K562 (cell line): ENCODE data around the gene ACSBG1. TPM values are rescaled to one million over a fixed set of nuclear protein-coding genes. Genes with fewer than 3 reads are reported as not detected.

ENCODE experiments used
- CREB3L1 ChIP-seq: fragments of 450-650 bp; IDR thresholded peaks from 2 replicates; pipeline ENCODE4 v1.6.1; 2014; ENCODE audit warnings: low read depth, mild to moderate bottlenecking, moderate library complexity, borderline replicate concordance
- E2F4 ChIP-seq: sonication (generic); formaldehyde crosslinking; IDR thresholded peaks from 2 replicates; pipeline ENCODE4 v1.8.0; 2022; ENCODE audit warnings: mild to moderate bottlenecking, low read depth, missing genetic modification reagents
- JUN ChIP-seq, 2 experiments: sonication (generic) in 1 of 2; formaldehyde crosslinking in 1 of 2; IDR thresholded peaks; 2 replicates each; pipeline versions ENCODE4 v1.6.1 to v1.8.0; 2012 to 2022; ENCODE audit warnings: borderline replicate concordance in 2 of 2, mild to moderate bottlenecking in 2 of 2, improper control_type of control experiment in 1 of 2, low read depth in 1 of 2, low read length in 1 of 2, missing genetic modification reagents in 1 of 2
- NKRF ChIP-seq: fragments of 450-650 bp; IDR thresholded peaks from 2 replicates; pipeline ENCODE4 v1.6.1; 2016; ENCODE audit warnings: borderline replicate concordance
- RBM15 ChIP-seq: fragments of 200-400 bp; formaldehyde crosslinking; IDR thresholded peaks from 2 replicates; pipeline ENCODE4 v1.6.1; 2018; ENCODE audit warnings: mild to moderate bottlenecking, low read length, moderate library complexity; ENCODE audit not compliant: insufficient read depth
- RREB1 ChIP-seq: fragments of 250-450 bp; sonication (Bioruptor Pico); IDR thresholded peaks from 2 replicates; pipeline ENCODE4 v1.4.0; 2020
- SMARCA5 ChIP-seq: fragments of 450-650 bp; IDR thresholded peaks from 2 replicates; pipeline ENCODE4 v1.6.1; 2016
- TCF3 ChIP-seq: sonication (generic); formaldehyde crosslinking; IDR thresholded peaks from 2 replicates; pipeline ENCODE4 v1.4.0; 2020; ENCODE audit warnings: mild to moderate bottlenecking, missing genetic modification reagents
- ZNF124 ChIP-seq: sonication (generic); formaldehyde crosslinking; IDR thresholded peaks from 2 replicates; pipeline ENCODE4 v1.8.1; 2022; ENCODE audit warnings: missing genetic modification reagents
- ZNF445 ChIP-seq: fragments of 250-450 bp; sonication (Bioruptor Pico); IDR thresholded peaks from 2 replicates; pipeline ENCODE4 v1.4.0; 2020; ENCODE audit warnings: low read depth, mild to moderate bottlenecking, moderate library complexity
- ZNF740 ChIP-seq, 3 experiments: fragments of 200-800 bp in 1 of 3; sonication (Bioruptor generic) in 1 of 3; sonication (generic) in 1 of 3; formaldehyde crosslinking in 1 of 3; IDR thresholded peaks; 2 replicates each; pipeline versions ENCODE4 v1.6.1 to v1.8.0; 2016 to 2022; ENCODE audit warnings: mild to moderate bottlenecking in 2 of 3, missing compliant biosample characterization in 2 of 3, missing genetic modification characterization in 2 of 3, missing genetic modification reagents in 1 of 3
- polyA plus RNA-seq, 8 experiments: library from polyadenylated mRNA; depleted of rRNA in 4 of 8; stranded (reverse) in 5 of 8; unstranded in 3 of 8; fragments of >200 nt; fragmentation: Nextera tagmentation in 2 of 8; fragmentation: Illumina TruSeq in 1 of 8; extraction: Ambion mirVana in 2 of 8; extraction: Trizol in 1 of 8; gene quantifications; 2 replicates each; pipeline versions ENCODE4 v1.2.1 to v1.2.3, GENCODE V29; 2011 to 2014; ENCODE audit warnings: inconsistent platforms in 1 of 8, missing spikeins in 1 of 8
- total RNA-seq, 7 experiments: library from RNA; depleted of rRNA in 6 of 7; stranded (reverse); fragments of >200 nt in 6 of 7; fragmentation: Illumina TruSeq in 2 of 7; extraction: Trizol in 2 of 7; gene quantifications; 2 replicates each; pipeline versions ENCODE4 v1.2.1 to v1.2.3, GENCODE V29; 2011 to 2021; ENCODE audit warnings: low replicate concordance in 1 of 7

The ACSBG1 gene
- total and polyA plus RNA-seq, 9 of the 15 experiments (the other 6 are each of a cell fraction or from before 2014, with no cell fraction given), result 0.36 to 6.4 (median 2.5) TPM

GRCh38 chr15:78212546-78213424, 21.6 kb downstream of the ACSBG1 start (continued):
- no peak for TF ChIP-seq SMARCA5
- peak; percentile 97 for TF ChIP-seq JUN (IDR thresholded peaks at IDR 0.05; ENCODE audit: borderline replicate concordance, low read depth, low read length)
- no peak for TF ChIP-seq JUN (CRISPR knock-in tag; IDR thresholded peaks at IDR 0.05; ENCODE audit: borderline replicate concordance)
- peak; percentile 64 for TF ChIP-seq TCF3
- TF ChIP-seq NKRF, result no peak
- no peak for TF ChIP-seq ZNF740 (CRISPR knock-in tag; IDR thresholded peaks at IDR 0.05)
- TF ChIP-seq ZNF740 (tag; IDR thresholded peaks at IDR 0.05), result no peak
- no peak for TF ChIP-seq RBM15
- TF ChIP-seq RREB1 (CRISPR knock-in tag), result no peak
- TF ChIP-seq ZNF445 (CRISPR knock-in tag), result no peak
- TF ChIP-seq CREB3L1, result no peak
- TF ChIP-seq E2F4 (CRISPR knock-in tag), result no peak
- TF ChIP-seq ZNF124, result no peak
